Measurements from ENCODE around the gene SARDH. TPM values are rescaled to one million over a fixed set of nuclear protein-coding genes. Genes with fewer than 3 reads are reported as not detected.

Gene SARDH
- total and polyA plus RNA-seq, 7 donors, result 0.49 to 3.0 (median 1.9) TPM; not detected in 1

- Histone ChIP-seq H3K27me3 (no peaks in the 10 kb centered on the region), H3K4me1 (peaks cover 0 to 14% (median 14%) of the 10 kb centered on the region in 4 donors), H3K36me3 (no peaks in the 10 kb centered on the region), H3K4me3 (no peak overlapping the region), H3K9me3 (no peaks in the 10 kb centered on the region), H3K27ac (no peak overlapping the region)
- WGBS, 2 donors, result 88 to 90% methylated on average over 7 of the region's 7 CpGs
- TF ChIP-seq POLR2AphosphoS5 (IDR thresholded peaks at IDR 0.05) (no peak), CTCF (IDR thresholded peaks at IDR 0.05) (no peak), EP300 (IDR thresholded peaks at IDR 0.05) (no peak), POLR2A (IDR thresholded peaks at IDR 0.05) (no peak)
- DNase-seq, result no peak
- intact Hi-C loops (cut with DNase I), result no loop called here
Measured at GRCh38 chr9:133742251-133742650, 4.1 kb upstream of the SARDH start.

- WGBS, 2 donors, result 90 to 93% methylated on average over 14 of the region's 14 CpGs
- Histone ChIP-seq H3K4me1 (peaks cover 0 to 16% (median 15%) of the 10 kb centered on the region in 4 donors), H3K27me3 (no peaks in the 10 kb centered on the region), H3K9me3 (no peaks in the 10 kb centered on the region), H3K4me3 (no peak overlapping the region), H3K27ac (no peak overlapping the region), H3K36me3 (no peaks in the 10 kb centered on the region)
- no peak for DNase-seq
- no peak for TF ChIP-seq CTCF (IDR thresholded peaks at IDR 0.05)
- no peak for TF ChIP-seq POLR2A (IDR thresholded peaks at IDR 0.05)
- no peak for TF ChIP-seq EP300 (IDR thresholded peaks at IDR 0.05)
- no peak for TF ChIP-seq POLR2AphosphoS5 (IDR thresholded peaks at IDR 0.05)
- intact Hi-C loops (cut with DNase I), result no loop called here
Measured at GRCh38 chr9:133741716-133742115, 3.6 kb upstream of the SARDH start.

GRCh38 chr9:133740911-133741310 is 2.8 kb upstream of the SARDH start:
- Histone ChIP-seq H3K9me3 (no peaks in the 10 kb centered on the region), H3K4me1 (peaks cover 0 to 16% (median 15%) of the 10 kb centered on the region in 4 donors), H3K27me3 (no peaks in the 10 kb centered on the region), H3K4me3 (no peak overlapping the region), H3K36me3 (no peaks in the 10 kb centered on the region), H3K27ac (no peak overlapping the region)
- DNase-seq, result peak; percentile 45
- 88 to 90% methylated on average over 8 of the region's 8 CpGs for WGBS, 2 donors
- intact Hi-C loops (cut with DNase I), result no loop called here
- TF ChIP-seq POLR2AphosphoS5 (IDR thresholded peaks at IDR 0.05), result no peak
- no peak for TF ChIP-seq EP300 (IDR thresholded peaks at IDR 0.05)
- no peak for TF ChIP-seq POLR2A (IDR thresholded peaks at IDR 0.05)
- TF ChIP-seq CTCF (IDR thresholded peaks at IDR 0.05), result no peak

GRCh38 chr9:133739408-133740280 is 1.5 kb upstream of the SARDH start:
- DNase-seq, result peak; percentile 62

More at GRCh38 chr9:133739408-133740280, 1.5 kb upstream of the SARDH start:
- WGBS, 2 donors, result 68 to 80% methylated on average over 17 of the region's 17 CpGs
- no peaks in the 10 kb centered on the region for H3K9me3 ChIP-seq
- H3K4me3 ChIP-seq, result no peak overlapping the region
- intact Hi-C loops (cut with DNase I), result loop anchor here (10.0 kb wide), 1 partner anchor 325 kb away; the partner anchor contains the start of gene REXO4
- H3K27me3 ChIP-seq, result no peaks in the 10 kb centered on the region
- H3K36me3 ChIP-seq, result no peaks in the 10 kb centered on the region
- no peak for TF ChIP-seq CTCF (IDR thresholded peaks at IDR 0.05)
- TF ChIP-seq EP300 (IDR thresholded peaks at IDR 0.05), result no peak
- no peak for TF ChIP-seq POLR2A (IDR thresholded peaks at IDR 0.05)
- no peak for TF ChIP-seq POLR2AphosphoS5 (IDR thresholded peaks at IDR 0.05)
- H3K4me1 ChIP-seq, result peaks cover 0 to 16% (median 15%) of the 10 kb centered on the region in 4 donors
- no peak overlapping the region for H3K27ac ChIP-seq
